ENCODE data around the gene RLBP1. TPM values are rescaled to one million over a fixed set of nuclear protein-coding genes. Genes with fewer than 3 reads are reported as not detected.

RLBP1 gene
- total and polyA plus RNA-seq, 2 of the 4 experiments (the other 2 are of a cell fraction) = not detected

DNA sequence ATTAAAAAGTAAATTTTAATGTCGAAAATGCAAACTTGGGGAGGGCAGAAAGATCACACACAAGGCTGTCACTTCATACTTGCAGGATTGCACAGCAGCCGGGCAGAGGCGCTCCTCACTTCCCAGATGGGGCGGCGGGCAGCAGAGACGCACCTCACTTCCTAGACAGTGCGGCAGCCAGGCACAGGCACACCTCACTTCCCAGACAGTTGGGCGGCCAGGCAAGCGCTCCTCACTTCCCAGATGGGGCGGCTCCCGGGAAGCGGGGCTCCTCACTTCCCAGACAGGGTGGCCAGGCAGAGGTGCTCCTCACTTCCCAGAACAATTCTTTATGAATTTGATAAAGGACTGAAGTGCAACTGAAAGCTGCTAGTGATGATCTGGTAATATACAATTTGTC is 21.2 kb downstream of the RLBP1 start:
- H3K4me1 ChIP-seq (ENCODE audit: control insufficient read depth, insufficient read depth, low read length) = peaks cover 9% of the 10 kb centered on the region
- H3K56ac ChIP-seq (ENCODE audit: extremely low read depth, insufficient read depth, low read length) = no peak overlapping the region
- in situ Hi-C loops (cut with MboI; ENCODE audit: low sequenced_read_pairs) (no loop called here), dilution Hi-C loops (cut with HindIII; ENCODE audit: low sequenced_read_pairs, unreplicated experiment) (no loop called here), intact Hi-C loops (cut with micrococcal nuclease) (no loop called here)
- no peak overlapping the region for H2AFZ ChIP-seq (replicated peaks; ENCODE audit: low read length, poor library complexity)
- H3K14ac ChIP-seq (replicated peaks; ENCODE audit: low read depth, low read length) = no peak overlapping the region
- DNase-seq (no peak), ATAC-seq (ENCODE audit: low read depth) (no peak)
- H3K18ac ChIP-seq (ENCODE audit: low read depth, low read length) = no peak overlapping the region
- no peak overlapping the region for H2BK20ac ChIP-seq (ENCODE audit: low read depth, low read length)
- H2BK5ac ChIP-seq (ENCODE audit: low read depth, low read length, poor library complexity, severe bottlenecking) = no peak overlapping the region
- no peaks in the 10 kb centered on the region for H4K20me1 ChIP-seq (ENCODE audit: insufficient read depth, low read length)
- H3K79me1 ChIP-seq (ENCODE audit: low read depth in 1 of 2, low read length in 2 of 2) = no peaks in the 10 kb centered on the region
- H3K27me3 ChIP-seq (ENCODE audit: control insufficient read depth, insufficient read depth, low read length) = no peaks in the 10 kb centered on the region
- H3K27ac ChIP-seq (ENCODE audit: insufficient read depth, low read length) = no peak overlapping the region
- H3K36me3 ChIP-seq (ENCODE audit: control insufficient read depth, insufficient read depth, low read length) = peaks cover 16% of the 10 kb centered on the region
- BruUV-seq (replicated peaks) = no TSS peak
- CTCF ChIA-PET = interaction anchor here (0.6 kb wide), 1 partner anchor 54 kb away, joined by 5 read pairs; no protein-coding TSS in a partner anchor
- H2BK15ac ChIP-seq (ENCODE audit: low read depth, low read length) = no peak overlapping the region
- WGBS, 2 experiments (ENCODE audit: extremely low coverage in 2 of 2, insufficient read length in 1 of 2) = 100% methylated on average over 2 of the region's 12 CpGs; no CpG with 5 or more reads in 1 of the 2 experiments
- no peak overlapping the region for H3K4me3 ChIP-seq (ENCODE audit: insufficient read depth, low read depth, low read length)
- no peak overlapping the region for H2AK9ac ChIP-seq (replicated peaks; ENCODE audit: low read depth, low read length, poor library complexity)
- H4K5ac ChIP-seq (ENCODE audit: low read depth, low read length) = no peak overlapping the region
- no peak overlapping the region for H3K4me2 ChIP-seq (ENCODE audit: low read depth, low read length)
- H4K91ac ChIP-seq (ENCODE audit: insufficient read depth, low read depth, low read length) = no peak overlapping the region
- no peak overlapping the region for H3K9ac ChIP-seq (ENCODE audit: low read depth, low read length)
- H3K9me3 ChIP-seq (ENCODE audit: control insufficient read depth, insufficient read depth, low read length) = no peaks in the 10 kb centered on the region
- no peak overlapping the region for H2BK120ac ChIP-seq (ENCODE audit: low read depth, low read length)
- H3K9me1 ChIP-seq (ENCODE audit: insufficient read depth, low read length) = 0 out of 2 replicates have a peak, but pooled peaks cover 3% of the 10 kb centered on the region
- no peak for TF ChIP-seq RAD21 (IDR thresholded peaks at IDR 0.05; ENCODE audit: low read length)
- no peak for TF ChIP-seq FOS (IDR thresholded peaks at IDR 0.05; ENCODE audit: low read depth, low read length)
- TF ChIP-seq SMC3 (IDR thresholded peaks at IDR 0.05; ENCODE audit: low read depth, low read length) = no peak
- TF ChIP-seq MXI1 (IDR thresholded peaks at IDR 0.05; ENCODE audit: borderline replicate concordance, low read depth, low read length) = no peak
- no peak for TF ChIP-seq RCOR1 (IDR thresholded peaks at IDR 0.05; ENCODE audit: insufficient replicate concordance, low read length)
- no peak for TF ChIP-seq NFE2L2 (IDR thresholded peaks at IDR 0.05; ENCODE audit: low read depth, low read length)
- TF ChIP-seq CHD1 (IDR thresholded peaks at IDR 0.05; ENCODE audit: low read depth, low read length) = no peak
- TF ChIP-seq, protein P1, sequence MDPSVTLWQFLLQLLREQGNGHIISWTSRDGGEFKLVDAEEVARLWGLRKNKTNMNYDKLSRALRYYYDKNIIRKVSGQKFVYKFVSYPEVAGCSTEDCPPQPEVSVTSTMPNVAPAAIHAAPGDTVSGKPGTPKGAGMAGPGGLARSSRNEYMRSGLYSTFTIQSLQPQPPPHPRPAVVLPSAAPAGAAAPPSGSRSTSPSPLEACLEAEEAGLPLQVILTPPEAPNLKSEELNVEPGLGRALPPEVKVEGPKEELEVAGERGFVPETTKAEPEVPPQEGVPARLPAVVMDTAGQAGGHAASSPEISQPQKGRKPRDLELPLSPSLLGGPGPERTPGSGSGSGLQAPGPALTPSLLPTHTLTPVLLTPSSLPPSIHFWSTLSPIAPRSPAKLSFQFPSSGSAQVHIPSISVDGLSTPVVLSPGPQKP (IDR thresholded peaks at IDR 0.05; ENCODE audit: borderline replicate concordance, low read depth, low read length) = no peak
- no peak for TF ChIP-seq RFX5 (IDR thresholded peaks at IDR 0.05; ENCODE audit: low read depth, low read length)
- no peak for TF ChIP-seq POLR2A (IDR thresholded peaks at IDR 0.05; ENCODE audit: low read depth, low read length)
- TF ChIP-seq CEBPB (IDR thresholded peaks at IDR 0.05; ENCODE audit: low read depth, low read length) = no peak
- no peak for TF ChIP-seq MAFK (IDR thresholded peaks at IDR 0.05; ENCODE audit: low read depth, low read length)
- no peak for TF ChIP-seq MAZ (IDR thresholded peaks at IDR 0.05; ENCODE audit: borderline replicate concordance, low read depth, low read length)
- no peak for TF ChIP-seq BHLHE40 (IDR thresholded peaks at IDR 0.05; ENCODE audit: low read depth, low read length)
- TF ChIP-seq, protein P2, sequence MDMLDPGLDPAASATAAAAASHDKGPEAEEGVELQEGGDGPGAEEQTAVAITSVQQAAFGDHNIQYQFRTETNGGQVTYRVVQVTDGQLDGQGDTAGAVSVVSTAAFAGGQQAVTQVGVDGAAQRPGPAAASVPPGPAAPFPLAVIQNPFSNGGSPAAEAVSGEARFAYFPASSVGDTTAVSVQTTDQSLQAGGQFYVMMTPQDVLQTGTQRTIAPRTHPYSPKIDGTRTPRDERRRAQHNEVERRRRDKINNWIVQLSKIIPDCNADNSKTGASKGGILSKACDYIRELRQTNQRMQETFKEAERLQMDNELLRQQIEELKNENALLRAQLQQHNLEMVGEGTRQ (IDR thresholded peaks at IDR 0.05; ENCODE audit: low read depth, low read length) = no peak
- TF ChIP-seq, protein P3, sequence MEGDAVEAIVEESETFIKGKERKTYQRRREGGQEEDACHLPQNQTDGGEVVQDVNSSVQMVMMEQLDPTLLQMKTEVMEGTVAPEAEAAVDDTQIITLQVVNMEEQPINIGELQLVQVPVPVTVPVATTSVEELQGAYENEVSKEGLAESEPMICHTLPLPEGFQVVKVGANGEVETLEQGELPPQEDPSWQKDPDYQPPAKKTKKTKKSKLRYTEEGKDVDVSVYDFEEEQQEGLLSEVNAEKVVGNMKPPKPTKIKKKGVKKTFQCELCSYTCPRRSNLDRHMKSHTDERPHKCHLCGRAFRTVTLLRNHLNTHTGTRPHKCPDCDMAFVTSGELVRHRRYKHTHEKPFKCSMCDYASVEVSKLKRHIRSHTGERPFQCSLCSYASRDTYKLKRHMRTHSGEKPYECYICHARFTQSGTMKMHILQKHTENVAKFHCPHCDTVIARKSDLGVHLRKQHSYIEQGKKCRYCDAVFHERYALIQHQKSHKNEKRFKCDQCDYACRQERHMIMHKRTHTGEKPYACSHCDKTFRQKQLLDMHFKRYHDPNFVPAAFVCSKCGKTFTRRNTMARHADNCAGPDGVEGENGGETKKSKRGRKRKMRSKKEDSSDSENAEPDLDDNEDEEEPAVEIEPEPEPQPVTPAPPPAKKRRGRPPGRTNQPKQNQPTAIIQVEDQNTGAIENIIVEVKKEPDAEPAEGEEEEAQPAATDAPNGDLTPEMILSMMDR (conservative IDR thresholded peaks at IDR 0.05; ENCODE audit: low read depth, low read length) = no peak
- H4K8ac ChIP-seq (ENCODE audit: low read depth in 2 of 2, low read length in 2 of 2) = no peak overlapping the region
- POLR2A ChIA-PET (ENCODE audit: unreplicated experiment) = no interaction called here
- no peak overlapping the region for H3K4ac ChIP-seq (ENCODE audit: low read depth, low read length)
- H2AK5ac ChIP-seq (ENCODE audit: low read depth, low read length) = no peak overlapping the region
- no peak overlapping the region for H3K23ac ChIP-seq (ENCODE audit: low read depth, low read length)
